Smooth muscle cell (in vitro differentiated cells): ENCODE results near the gene KRABD2.
A peak's percentile ranks its signal among the peaks of the same experiment; 100 is the strongest.

Experiments
- DNase-seq: peaks from one replicate; lab custom pipeline; 2025; ENCODE audit not compliant: unreplicated experiment; lab: John Stamatoyannopoulos, UW
- H2AFZ ChIP-seq: fragments of 200-600 bp; sonication (generic); 2 replicates; pipeline ENCODE4 v1.6.0; 2016; ENCODE audit warnings: antibody characterized with exemption, low read depth, mild to moderate bottlenecking
- H3F3A ChIP-seq: fragments of 200-600 bp; sonication (generic); 2 replicates; pipeline ENCODE4 v1.6.0; 2017; ENCODE audit warnings: antibody characterized with exemption, low read depth
- H3K27ac ChIP-seq: fragments of 200-600 bp; sonication (generic); 2 replicates; pipeline ENCODE4 v1.5.1; 2016; ENCODE audit warnings: low read depth, mild to moderate bottlenecking
- H3K27me3 ChIP-seq: fragments of 200-600 bp; sonication (generic); 2 replicates; pipeline ENCODE4 v1.6.1; 2016; ENCODE audit warnings: low read depth, mild to moderate bottlenecking
- H3K36me3 ChIP-seq: fragments of 200-600 bp; sonication (generic); 2 replicates; pipeline ENCODE4 v1.5.1; 2016; ENCODE audit warnings: low read depth
- H3K4me1 ChIP-seq: fragments of 200-600 bp; sonication (generic); 2 replicates; pipeline ENCODE4 v1.5.1; 2016; ENCODE audit warnings: low read depth
- H3K4me2 ChIP-seq: fragments of 200-600 bp; sonication (generic); 2 replicates; pipeline ENCODE4 v1.6.0; 2016; ENCODE audit warnings: mild to moderate bottlenecking
- H3K4me3 ChIP-seq: fragments of 200-600 bp; sonication (generic); 2 replicates; pipeline ENCODE4 v1.5.1; 2016; ENCODE audit warnings: mild to moderate bottlenecking
- H3K79me2 ChIP-seq: fragments of 200-600 bp; sonication (generic); 2 replicates; pipeline ENCODE4 v1.6.0; 2016; ENCODE audit warnings: low read depth, mild to moderate bottlenecking
- H3K9ac ChIP-seq: fragments of 200-600 bp; sonication (generic); 2 replicates; pipeline ENCODE4 v1.6.0; 2016; ENCODE audit warnings: low read depth
- H3K9me3 ChIP-seq: fragments of 200-600 bp; sonication (generic); replicated peaks from 2 replicates; pipeline ENCODE4 v1.5.1; 2016; ENCODE audit warnings: low read depth
- H4K20me1 ChIP-seq: fragments of 200-600 bp; sonication (generic); 2 replicates; pipeline ENCODE4 v1.6.0; 2016; ENCODE audit warnings: low read depth
- WGBS: methylation state at CpG from one replicate; pipeline ENCODE4 v1.1.7; 2016; ENCODE audit warnings: low lambda C conversion rate; 5-methylcytosine and 5-hydroxymethylcytosine counted together
- TF ChIP-seq, protein P1 (sequence below): fragments of 200-600 bp; sonication (generic); IDR thresholded peaks from 2 replicates; pipeline ENCODE4 v1.5.1; 2017; ENCODE audit warnings: borderline replicate concordance, mild to moderate bottlenecking, antibody characterized with exemption; ENCODE audit not compliant: insufficient read depth, poor library complexity, severe bottlenecking

KRABD2 gene

GRCh38 chr17:8369944-8370343 is 6.6 kb downstream of the KRABD2 start:
- no peak overlapping the region for H3K4me3 ChIP-seq
- DNase-seq: no peak
- H3K27me3 ChIP-seq: no peaks in the 10 kb centered on the region
- H3K79me2 ChIP-seq: no peaks in the 10 kb centered on the region
- no peak overlapping the region for H3K4me2 ChIP-seq
- no peaks in the 10 kb centered on the region for H3K36me3 ChIP-seq
- WGBS: 93% methylated on average over 8 of the region's 8 CpGs
- no peaks in the 10 kb centered on the region for H3K9me3 ChIP-seq
- H3K27ac ChIP-seq: no peak overlapping the region
- no peak overlapping the region for H3K9ac ChIP-seq
- peaks cover 3% of the 10 kb centered on the region for H3K4me1 ChIP-seq
- no peak overlapping the region for H2AFZ ChIP-seq
- no peaks in the 10 kb centered on the region for H3F3A ChIP-seq
- no peaks in the 10 kb centered on the region for H4K20me1 ChIP-seq
- TF ChIP-seq, protein P1, sequence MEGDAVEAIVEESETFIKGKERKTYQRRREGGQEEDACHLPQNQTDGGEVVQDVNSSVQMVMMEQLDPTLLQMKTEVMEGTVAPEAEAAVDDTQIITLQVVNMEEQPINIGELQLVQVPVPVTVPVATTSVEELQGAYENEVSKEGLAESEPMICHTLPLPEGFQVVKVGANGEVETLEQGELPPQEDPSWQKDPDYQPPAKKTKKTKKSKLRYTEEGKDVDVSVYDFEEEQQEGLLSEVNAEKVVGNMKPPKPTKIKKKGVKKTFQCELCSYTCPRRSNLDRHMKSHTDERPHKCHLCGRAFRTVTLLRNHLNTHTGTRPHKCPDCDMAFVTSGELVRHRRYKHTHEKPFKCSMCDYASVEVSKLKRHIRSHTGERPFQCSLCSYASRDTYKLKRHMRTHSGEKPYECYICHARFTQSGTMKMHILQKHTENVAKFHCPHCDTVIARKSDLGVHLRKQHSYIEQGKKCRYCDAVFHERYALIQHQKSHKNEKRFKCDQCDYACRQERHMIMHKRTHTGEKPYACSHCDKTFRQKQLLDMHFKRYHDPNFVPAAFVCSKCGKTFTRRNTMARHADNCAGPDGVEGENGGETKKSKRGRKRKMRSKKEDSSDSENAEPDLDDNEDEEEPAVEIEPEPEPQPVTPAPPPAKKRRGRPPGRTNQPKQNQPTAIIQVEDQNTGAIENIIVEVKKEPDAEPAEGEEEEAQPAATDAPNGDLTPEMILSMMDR: no peak

GRCh38 chr17:8368193-8368592 is 8.3 kb downstream of the KRABD2 start:
- H3K27ac ChIP-seq: no peak overlapping the region
- no peak overlapping the region for H3K4me2 ChIP-seq
- 99% methylated on average over 3 of the region's 3 CpGs for WGBS
- TF ChIP-seq, protein P1: no peak
- H3K4me1 ChIP-seq: peaks cover 3% of the 10 kb centered on the region
- no peaks in the 10 kb centered on the region for H3K9me3 ChIP-seq
- no peaks in the 10 kb centered on the region for H3F3A ChIP-seq
- H3K79me2 ChIP-seq: no peaks in the 10 kb centered on the region
- H3K4me3 ChIP-seq: no peak overlapping the region
- no peak for DNase-seq
- H3K27me3 ChIP-seq: no peaks in the 10 kb centered on the region
- no peak overlapping the region for H2AFZ ChIP-seq
- H4K20me1 ChIP-seq: no peaks in the 10 kb centered on the region
- no peaks in the 10 kb centered on the region for H3K36me3 ChIP-seq
- H3K9ac ChIP-seq: no peak overlapping the region

GRCh38 chr17:8366231-8366630 is 10.3 kb downstream of the KRABD2 start:
- no peak overlapping the region for H3K9ac ChIP-seq
- H3K4me2 ChIP-seq: peak overlapping the region; percentile 6
- no peaks in the 10 kb centered on the region for H3F3A ChIP-seq
- H3K27ac ChIP-seq: no peak overlapping the region
- TF ChIP-seq, protein P1: no peak
- H4K20me1 ChIP-seq: no peaks in the 10 kb centered on the region
- no peaks in the 10 kb centered on the region for H3K9me3 ChIP-seq
- no peaks in the 10 kb centered on the region for H3K79me2 ChIP-seq
- 49% methylated on average over 2 of the region's 2 CpGs for WGBS
- DNase-seq: no peak
- H3K36me3 ChIP-seq: no peaks in the 10 kb centered on the region
- no peak overlapping the region for H3K4me3 ChIP-seq
- peaks cover 3% of the 10 kb centered on the region for H3K4me1 ChIP-seq
- H2AFZ ChIP-seq: no peak overlapping the region
- no peaks in the 10 kb centered on the region for H3K27me3 ChIP-seq

DNA sequence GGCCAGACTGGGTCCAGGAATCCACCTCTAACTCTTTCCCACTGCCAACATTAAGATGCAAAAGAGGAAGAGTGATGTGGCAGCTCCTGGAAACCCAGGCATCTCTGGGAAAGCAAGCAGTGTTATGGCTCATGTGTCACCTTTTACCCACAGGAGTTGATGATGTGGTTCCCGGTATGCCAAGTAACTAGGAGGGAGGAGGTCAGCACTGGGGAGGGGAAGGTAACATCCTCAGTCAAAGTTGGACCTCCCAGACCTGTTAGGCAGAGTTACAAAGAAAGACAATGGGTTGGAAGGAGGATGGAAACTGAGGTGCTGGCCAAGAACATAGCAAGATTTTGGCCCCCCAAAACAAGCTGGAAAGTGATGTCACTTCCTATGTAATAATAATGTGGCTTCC is 11.4 kb downstream of the KRABD2 start:
- H3K27me3 ChIP-seq: no peaks in the 10 kb centered on the region
- DNase-seq: no peak
- H3K36me3 ChIP-seq: no peaks in the 10 kb centered on the region
- H3K9ac ChIP-seq: no peak overlapping the region
- TF ChIP-seq, protein P1: no peak
- 72% methylated on average over 1 of the region's 1 CpG for WGBS
- H4K20me1 ChIP-seq: no peaks in the 10 kb centered on the region
- H3K9me3 ChIP-seq: no peaks in the 10 kb centered on the region
- no peak overlapping the region for H3K27ac ChIP-seq
- H3K4me1 ChIP-seq: peaks cover 3% of the 10 kb centered on the region
- H3F3A ChIP-seq: no peaks in the 10 kb centered on the region
- no peak overlapping the region for H2AFZ ChIP-seq
- no peaks in the 10 kb centered on the region for H3K79me2 ChIP-seq
- no peak overlapping the region for H3K4me2 ChIP-seq
- H3K4me3 ChIP-seq: no peak overlapping the region
